Keratinocyte (primary cell): ENCODE data around the gene CREB1. TPM values are rescaled to one million over a fixed set of nuclear protein-coding genes. Genes with fewer than 3 reads are reported as not detected.

Source experiments
- DNase-seq: peaks from one replicate; pipeline ENCODE4 v3.0.0-alpha.2; 2011; ENCODE audit warnings: low read depth, missing footprints, low spot score
- FAIRE-seq: peaks from 2 replicates; lab custom pipeline; 2011; peaks lifted over from hg19 to GRCh38; lab: Jason Lieb, UNC
- H2AFZ ChIP-seq: 2 replicates; pipeline ENCODE4 v1.6.0; 2012; ENCODE audit warnings: low read length, control low read depth, inconsistent platforms; ENCODE audit not compliant: control insufficient read depth
- H3K27ac ChIP-seq: 2 replicates; pipeline ENCODE4 v1.5.1; 2011; ENCODE audit warnings: low read length; ENCODE audit not compliant: control insufficient read depth, insufficient read depth
- H3K27me3 ChIP-seq: 3 replicates; pipeline ENCODE4 v1.6.0; 2011; ENCODE audit warnings: low read length; ENCODE audit not compliant: control insufficient read depth, insufficient read depth; ENCODE audit errors: extremely low read depth
- H3K36me3 ChIP-seq, 2 experiments: 2 replicates in 1 of 2; 3 replicates in 1 of 2; pipeline ENCODE4 v1.5.1; 2011; ENCODE audit warnings: low read length in 2 of 2, mild to moderate bottlenecking in 1 of 2; ENCODE audit not compliant: control insufficient read depth in 2 of 2, insufficient read depth in 2 of 2; ENCODE audit errors: extremely low read depth in 1 of 2
- H3K4me1 ChIP-seq: 3 replicates; pipeline ENCODE4 v1.5.1; 2011; ENCODE audit warnings: low read length; ENCODE audit not compliant: control insufficient read depth, insufficient read depth; ENCODE audit errors: extremely low read depth
- H3K4me2 ChIP-seq: 3 replicates; pipeline ENCODE4 v1.6.0; 2011; ENCODE audit warnings: low read depth, low read length; ENCODE audit not compliant: control insufficient read depth, insufficient read depth; ENCODE audit errors: extremely low read depth
- H3K4me3 ChIP-seq, 3 experiments: fragments of 200-600 bp in 1 of 3; sonication (generic) in 1 of 3; 2 replicates in 2 of 3; 3 replicates in 1 of 3; pipeline ENCODE4 v1.5.1; 2011 to 2016; ENCODE audit warnings: low read length in 3 of 3, mild to moderate bottlenecking in 3 of 3, control low read depth in 2 of 3, inconsistent platforms in 1 of 3, low read depth in 1 of 3, mixed read lengths in 1 of 3, mixed run types in 1 of 3, moderate library complexity in 1 of 3; ENCODE audit not compliant: control insufficient read depth in 2 of 3, insufficient read depth in 2 of 3; ENCODE audit errors: extremely low read depth in 1 of 3
- H3K79me2 ChIP-seq: 2 replicates; pipeline ENCODE4 v1.6.0; 2012; ENCODE audit warnings: low read length; ENCODE audit not compliant: control insufficient read depth, insufficient read depth
- H3K9ac ChIP-seq: 3 replicates; pipeline ENCODE4 v1.6.0; 2011; ENCODE audit warnings: low read length; ENCODE audit not compliant: control insufficient read depth, insufficient read depth; ENCODE audit errors: extremely low read depth
- H3K9me1 ChIP-seq: 3 replicates; pipeline ENCODE4 v1.6.0; 2011; ENCODE audit warnings: low read length; ENCODE audit not compliant: control insufficient read depth, insufficient read depth; ENCODE audit errors: extremely low read depth
- H3K9me3 ChIP-seq: 2 replicates; pipeline ENCODE4 v1.5.1; 2012; ENCODE audit warnings: low read depth, low read length; ENCODE audit not compliant: control insufficient read depth
- H4K20me1 ChIP-seq: 3 replicates; pipeline ENCODE4 v1.6.0; 2011; ENCODE audit warnings: low read length; ENCODE audit not compliant: control insufficient read depth, insufficient read depth; ENCODE audit errors: extremely low read depth
- EZH2 ChIP-seq: IDR thresholded peaks from one replicate; pipeline ENCODE4 v1.6.1; 2012; ENCODE audit warnings: inconsistent platforms, mild to moderate bottlenecking, low read length, moderate library complexity
- dilution Hi-C: fragments of 300-500 bp; cut with MboI; formaldehyde crosslinking; loops from one replicate; pipeline ENCODE4 v1.7.0; 2020; ENCODE audit warnings: low sequenced_read_pairs; ENCODE audit not compliant: extremely low pct_ligation_motif_present
- polyA plus RNA-seq, 5 experiments: library from polyadenylated mRNA; depleted of rRNA in 3 of 5; stranded (reverse) in 3 of 5; stranded (forward) in 1 of 5; unstranded in 1 of 5; fragments of >200 nt; gene quantifications; 1 replicate in 1 of 5; 2 replicates in 3 of 5; 3 replicates in 1 of 5; pipeline versions ENCODE4 v1.2.1 to v1.2.3, GENCODE V29; 2011 to 2012; ENCODE audit warnings: missing spikeins in 2 of 5, low read depth in 1 of 5, low replicate concordance in 1 of 5
- TF ChIP-seq, protein P1 (sequence below), 3 experiments: IDR thresholded peaks in 1 of 3; conservative IDR thresholded peaks in 1 of 3; optimal IDR thresholded peaks in 1 of 3; 2 replicates in 2 of 3; 3 replicates in 1 of 3; pipeline versions ENCODE3 to v1.5.1; 2011; ENCODE audit warnings: low read length in 3 of 3, mild to moderate bottlenecking in 3 of 3, moderate library complexity in 2 of 3, control low read depth in 1 of 3, inconsistent platforms in 1 of 3; ENCODE audit not compliant: insufficient read depth in 2 of 3; ENCODE audit errors: extremely low read depth in 1 of 3

Gene CREB1
- polyA plus RNA-seq, 1 donor (not counting 4 experiments of a cell fraction or from before 2014, with no cell fraction given): 38.9 TPM

DNA sequence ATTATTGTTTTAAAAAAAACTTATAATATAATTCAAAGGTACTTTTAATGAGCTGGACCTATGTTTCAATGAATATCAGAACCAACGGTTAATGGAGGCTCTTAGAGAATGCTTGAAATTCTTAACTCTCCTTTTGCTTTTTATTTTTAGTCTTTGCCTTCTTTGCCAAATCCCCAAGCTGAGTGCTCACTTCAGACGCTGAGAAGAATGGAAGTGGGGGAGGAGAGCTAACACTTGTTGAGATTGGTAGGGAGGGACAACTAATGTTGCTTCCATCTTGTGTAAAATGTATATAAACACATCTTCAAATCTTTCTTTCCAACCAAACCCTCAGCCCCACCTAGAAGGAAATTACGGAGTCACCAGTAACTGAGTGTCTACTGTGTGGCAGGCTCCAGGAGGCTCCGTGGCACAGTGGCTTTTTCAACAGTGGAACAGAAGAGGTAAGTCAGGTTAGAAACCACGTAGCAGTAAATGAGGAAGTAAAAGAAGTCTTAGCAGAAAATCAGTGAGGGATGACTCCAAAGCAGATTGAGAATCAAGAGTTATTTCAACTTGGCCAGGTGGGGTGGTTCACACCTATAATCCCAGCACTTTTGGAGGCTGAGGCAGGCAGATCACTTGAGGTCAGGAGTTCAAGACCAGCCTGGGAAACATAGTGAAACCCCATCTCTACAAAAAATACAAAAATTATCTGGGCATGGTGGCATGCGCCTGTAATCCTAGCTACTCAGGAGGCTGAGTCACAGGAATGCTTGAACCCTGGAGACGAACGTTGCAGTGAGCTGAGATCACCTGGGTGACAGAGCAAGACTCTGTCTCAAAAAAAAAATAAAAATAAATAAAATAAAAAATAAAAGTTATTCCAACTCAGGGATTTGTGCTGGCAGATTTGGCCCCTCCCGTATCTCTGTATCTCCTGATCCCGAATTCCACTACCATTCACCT is 45.0 kb upstream of the CREB1 start:
- peaks cover 34% of the 10 kb centered on the region for H3K4me1 ChIP-seq
- no peak overlapping the region for H3K9ac ChIP-seq
- H3K79me2 ChIP-seq: no peaks in the 10 kb centered on the region
- TF ChIP-seq EZH2: no peak
- TF ChIP-seq, protein P1, sequence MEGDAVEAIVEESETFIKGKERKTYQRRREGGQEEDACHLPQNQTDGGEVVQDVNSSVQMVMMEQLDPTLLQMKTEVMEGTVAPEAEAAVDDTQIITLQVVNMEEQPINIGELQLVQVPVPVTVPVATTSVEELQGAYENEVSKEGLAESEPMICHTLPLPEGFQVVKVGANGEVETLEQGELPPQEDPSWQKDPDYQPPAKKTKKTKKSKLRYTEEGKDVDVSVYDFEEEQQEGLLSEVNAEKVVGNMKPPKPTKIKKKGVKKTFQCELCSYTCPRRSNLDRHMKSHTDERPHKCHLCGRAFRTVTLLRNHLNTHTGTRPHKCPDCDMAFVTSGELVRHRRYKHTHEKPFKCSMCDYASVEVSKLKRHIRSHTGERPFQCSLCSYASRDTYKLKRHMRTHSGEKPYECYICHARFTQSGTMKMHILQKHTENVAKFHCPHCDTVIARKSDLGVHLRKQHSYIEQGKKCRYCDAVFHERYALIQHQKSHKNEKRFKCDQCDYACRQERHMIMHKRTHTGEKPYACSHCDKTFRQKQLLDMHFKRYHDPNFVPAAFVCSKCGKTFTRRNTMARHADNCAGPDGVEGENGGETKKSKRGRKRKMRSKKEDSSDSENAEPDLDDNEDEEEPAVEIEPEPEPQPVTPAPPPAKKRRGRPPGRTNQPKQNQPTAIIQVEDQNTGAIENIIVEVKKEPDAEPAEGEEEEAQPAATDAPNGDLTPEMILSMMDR (optimal IDR thresholded peaks at IDR 0.05 in 1 of 3, IDR thresholded peaks at IDR 0.05 in 1 of 3, conservative IDR thresholded peaks at IDR 0.05 in 1 of 3; ENCODE audit: extremely low read depth in 1 of 3, insufficient read depth in 2 of 3, low read length in 3 of 3): no peak
- no peak overlapping the region for H3K4me3 ChIP-seq
- no peak for FAIRE-seq
- H2AFZ ChIP-seq: no peak overlapping the region
- dilution Hi-C loops: no loop called here
- no peaks in the 10 kb centered on the region for H3K9me3 ChIP-seq
- H3K27ac ChIP-seq: no peak overlapping the region
- no peaks in the 10 kb centered on the region for H3K36me3 ChIP-seq
- H4K20me1 ChIP-seq: no peaks in the 10 kb centered on the region
- H3K4me2 ChIP-seq: no peak overlapping the region
- H3K9me1 ChIP-seq: no peaks in the 10 kb centered on the region
- no peak for DNase-seq
- no peaks in the 10 kb centered on the region for H3K27me3 ChIP-seq

DNA sequence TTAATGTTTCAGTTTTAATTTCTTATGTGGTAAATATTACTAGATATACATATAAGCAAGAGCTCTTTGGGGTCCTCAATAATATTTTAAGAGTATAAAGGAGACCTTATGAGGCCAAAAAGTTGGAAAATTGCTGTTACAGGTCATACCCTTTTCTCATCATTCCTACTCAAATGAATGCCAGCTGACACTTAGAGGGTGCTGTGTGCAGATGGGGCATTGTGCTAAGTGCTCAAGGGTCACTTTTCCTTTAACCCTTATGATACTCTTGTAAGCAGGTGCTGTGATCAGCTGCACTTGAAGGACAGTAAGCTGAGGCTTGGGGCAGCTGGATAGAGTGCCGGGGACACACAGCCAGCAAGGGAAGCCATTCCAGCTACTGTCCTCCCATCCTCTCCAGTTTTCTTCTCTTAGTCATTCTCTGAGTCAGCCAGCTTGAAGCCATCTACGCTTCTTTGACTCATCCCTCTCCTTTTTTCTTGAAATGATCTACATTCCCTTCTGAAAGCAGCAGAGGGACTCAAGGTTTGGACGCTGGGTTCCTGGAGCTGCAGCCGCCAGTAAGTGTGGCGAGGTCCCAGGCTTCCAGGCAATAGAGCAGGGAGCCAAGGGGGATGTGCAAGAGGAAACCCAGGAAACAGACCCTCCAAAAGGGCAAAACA is 42.0 kb upstream of the CREB1 start:
- dilution Hi-C loops: no loop called here
- peak overlapping the region; percentile 2 for H3K27ac ChIP-seq
- peak overlapping the region; percentile 54 for H3K4me2 ChIP-seq

More for the DNA sequence above, 42.0 kb upstream of the CREB1 start:
- Histone ChIP-seq H3K27me3 (no peaks in the 10 kb centered on the region), H4K20me1 (no peaks in the 10 kb centered on the region), H2AFZ (peak overlapping the region; percentile 70), H3K9ac (no peak overlapping the region), H3K4me1 (peaks cover 21% of the 10 kb centered on the region), H3K9me1 (no peaks in the 10 kb centered on the region), H3K36me3 (no peaks in the 10 kb centered on the region), H3K79me2 (no peaks in the 10 kb centered on the region), H3K4me3 (no peak overlapping the region), H3K9me3 (no peaks in the 10 kb centered on the region)
- FAIRE-seq (peak; percentile 95), DNase-seq (no peak)
- TF ChIP-seq EZH2: no peak
- TF ChIP-seq, protein P1 (optimal IDR thresholded peaks at IDR 0.05 in 1 of 3, IDR thresholded peaks at IDR 0.05 in 1 of 3, conservative IDR thresholded peaks at IDR 0.05 in 1 of 3; ENCODE audit: extremely low read depth in 1 of 3, insufficient read depth in 2 of 3, low read length in 3 of 3): peak; percentile 27 to 49 (median 34)
